ENCODE measurements around the gene ODF2L.
"Not testable (repeated sequence)": the region's sequence is repeated elsewhere in the genome, so short reads cannot be mapped to it uniquely, and the experiment has no call there.

Gene ODF2L

GRCh38 chr1:86387916-86388627 lies 8.1 kb downstream of the ODF2L start:
- DNase-seq = no peak

GRCh38 chr1:86382878-86383277 lies 13.2 kb downstream of the ODF2L start:
- DNase-seq = no peak

- DNase-seq = no peak
Measured at GRCh38 chr1:86381223-86381622, 14.9 kb downstream of the ODF2L start.

DNA sequence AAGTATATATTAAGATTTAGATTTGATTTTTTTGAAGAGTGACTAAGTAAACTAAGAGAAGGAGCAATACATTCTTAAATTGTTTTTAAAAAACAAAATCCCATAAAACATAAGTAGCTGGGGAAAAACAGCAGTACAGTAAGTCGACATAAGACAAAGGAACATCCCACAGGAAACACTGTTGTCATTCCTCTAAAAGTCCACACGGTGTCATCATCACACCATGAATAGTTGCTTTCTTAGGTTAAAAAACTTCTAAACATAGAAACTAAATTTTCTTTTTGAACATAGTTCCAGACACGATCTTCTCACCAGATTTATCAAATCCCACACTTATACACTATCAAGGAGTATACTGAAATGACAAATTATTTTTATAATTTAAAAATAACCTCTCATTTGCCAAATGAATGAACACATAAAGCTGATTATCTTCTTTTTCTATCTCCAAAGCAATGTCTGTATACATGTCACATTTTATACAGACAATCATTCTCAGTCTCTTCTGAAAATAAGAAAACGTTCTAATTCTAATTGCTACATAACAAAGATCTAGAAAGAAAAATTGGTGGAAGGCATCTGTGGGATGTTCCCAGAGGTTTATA lies 15.8 kb downstream of the ODF2L start:
- DNase-seq = peak; percentile 13

DNA sequence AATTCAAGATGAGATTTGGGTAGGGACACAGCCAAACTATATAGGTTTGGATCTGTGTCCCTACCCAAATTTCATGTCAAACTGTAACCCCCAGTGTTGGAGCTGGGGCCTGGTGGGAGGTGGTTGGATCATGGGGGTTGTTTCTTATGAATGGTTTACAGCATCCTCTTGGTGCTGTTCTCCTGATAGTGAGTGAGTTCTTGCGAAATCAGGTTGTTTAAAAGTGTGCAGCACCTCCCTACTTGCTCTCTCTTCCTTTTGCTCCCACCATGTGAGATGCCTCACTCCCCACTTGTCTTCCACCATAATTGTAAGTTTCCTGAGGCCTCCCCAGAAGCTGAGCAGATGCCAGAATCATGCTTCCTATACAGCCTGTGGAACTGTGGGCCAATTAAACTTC lies 17.3 kb downstream of the ODF2L start:
- DNase-seq = no peak

DNA sequence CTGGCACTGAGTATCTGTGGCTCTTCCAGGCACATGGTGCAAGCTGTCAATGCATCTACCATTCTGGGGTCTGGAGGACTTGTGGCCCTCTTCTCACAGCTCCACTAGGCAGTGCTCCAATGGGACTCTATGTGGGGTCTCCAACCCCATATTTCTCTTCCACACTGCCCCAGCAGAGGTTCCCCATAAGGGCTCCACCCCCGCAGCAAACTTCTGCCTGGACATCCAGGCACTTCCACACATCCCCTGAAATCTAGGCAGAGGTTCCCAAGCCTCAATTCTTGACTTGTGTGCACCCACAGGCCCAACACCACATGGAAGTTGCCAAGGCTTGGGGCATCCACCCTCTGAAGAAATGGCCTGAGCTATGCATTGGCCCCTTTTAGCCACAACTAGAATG lies 18.8 kb downstream of the ODF2L start:
- DNase-seq = no peak

- DNase-seq = no peak
Measured at GRCh38 chr1:86375688-86376087, 20.4 kb downstream of the ODF2L start.

DNA sequence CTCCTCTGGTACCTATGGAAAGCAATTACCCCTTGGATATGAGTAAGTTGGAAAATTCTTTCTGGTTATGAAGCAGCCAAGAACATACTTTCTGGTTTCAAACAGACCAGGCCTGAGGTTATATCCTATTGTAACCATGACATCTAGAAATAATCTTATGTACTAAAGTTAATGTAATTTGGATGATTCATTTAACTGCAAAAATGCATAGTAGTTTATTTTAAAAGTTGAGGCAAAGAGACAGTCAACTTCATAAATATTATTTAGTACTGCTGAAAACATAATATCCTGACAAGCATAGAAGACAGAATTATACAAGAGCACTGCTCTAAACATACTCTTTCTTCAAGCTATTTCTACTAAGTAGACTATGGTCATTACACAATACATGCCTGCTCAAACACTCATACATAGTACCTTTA lies 25.5 kb downstream of the ODF2L start:
- no peak for DNase-seq

GRCh38 chr1:86365896-86366295 lies 30.2 kb downstream of the ODF2L start:
- no peak for DNase-seq

DNA sequence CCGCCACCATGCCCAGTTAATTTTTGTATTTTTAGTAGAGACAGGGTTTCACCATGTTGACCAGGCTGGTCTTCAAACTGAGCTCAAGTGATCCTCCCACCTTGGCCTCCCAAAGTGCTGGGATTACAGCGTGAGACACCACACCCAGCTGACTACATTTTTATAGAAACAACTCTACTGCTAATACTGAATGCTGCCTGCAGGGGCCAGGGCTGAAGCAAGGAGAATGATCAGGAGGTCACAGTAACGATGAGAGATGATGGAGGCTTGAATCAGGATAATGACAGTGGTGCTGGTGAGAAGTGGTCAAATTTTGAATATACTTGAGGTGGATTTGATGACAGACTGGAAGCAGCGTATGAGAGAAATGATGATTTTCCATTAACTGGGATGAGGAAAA lies 33.3 kb downstream of the ODF2L start:
- DNase-seq = no peak

GRCh38 chr1:86357796-86358195 lies 38.3 kb downstream of the ODF2L start:
- no peak for DNase-seq

- DNase-seq = no peak
Measured at GRCh38 chr1:86356247-86356646, 39.9 kb downstream of the ODF2L start.

GRCh38 chr1:86352086-86352485 lies 44.0 kb downstream of the ODF2L start:
- no peak for DNase-seq

GRCh38 chr1:86350230-86350629 lies 45.9 kb downstream of the ODF2L start:
- not testable (repeated sequence) for DNase-seq

DNA sequence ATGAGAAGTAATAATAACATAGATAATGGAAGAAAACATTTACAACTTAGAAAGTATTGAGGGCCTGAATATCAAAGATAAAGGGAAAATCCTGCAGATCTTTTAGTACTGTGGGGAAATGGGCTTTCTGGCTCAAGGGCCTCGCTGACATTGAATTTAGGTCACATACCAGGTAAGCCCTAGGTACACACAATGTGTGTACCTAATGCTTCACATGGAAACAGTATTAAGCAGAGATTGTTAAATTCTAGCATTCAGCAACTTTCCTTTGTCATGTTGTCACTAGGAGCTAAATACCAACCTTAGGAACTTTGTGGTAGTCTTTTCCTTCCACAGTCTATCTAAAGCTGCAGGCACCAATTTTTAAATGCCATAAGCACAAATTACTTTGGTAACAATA lies 49.7 kb downstream of the ODF2L start:
- DNase-seq = no peak

GRCh38 chr1:86345042-86345441 lies 51.1 kb downstream of the ODF2L start:
- DNase-seq = no peak

DNA sequence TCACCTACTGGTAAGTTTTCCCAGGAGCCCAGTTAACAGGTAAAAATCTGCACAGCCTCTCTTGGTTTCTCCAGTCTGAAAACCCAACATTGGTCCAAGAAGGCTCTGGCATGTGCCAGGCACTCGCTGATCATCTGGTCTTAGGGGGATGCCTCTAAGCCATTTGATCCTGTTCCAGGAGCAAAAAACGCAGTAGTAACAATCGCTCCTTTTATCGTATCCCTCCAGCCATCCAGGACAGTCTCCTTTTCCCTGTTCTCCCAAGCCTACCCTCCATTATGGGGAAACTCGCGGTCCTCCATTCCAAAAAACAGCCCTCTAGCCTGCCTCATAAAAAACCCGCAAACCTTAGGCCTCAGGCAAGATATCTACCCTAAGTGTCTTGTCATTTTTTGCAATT lies 56.2 kb downstream of the ODF2L start:
- DNase-seq = no peak

GRCh38 chr1:86339014-86339812 lies 56.9 kb downstream of the ODF2L start:
- DNase-seq = no peak

GRCh38 chr1:86335916-86336315 lies 60.2 kb downstream of the ODF2L start:
- no peak for DNase-seq

GRCh38 chr1:86325264-86325663 lies 70.9 kb downstream of the ODF2L start:
- DNase-seq = no peak

- no peak for DNase-seq
Measured at GRCh38 chr1:86324130-86324822, 71.8 kb downstream of the ODF2L start.

GRCh38 chr1:86322241-86322640 lies 73.9 kb downstream of the ODF2L start:
- no peak for DNase-seq

- no peak for DNase-seq
Measured at GRCh38 chr1:86318436-86318835, 77.7 kb downstream of the ODF2L start.
